Liver (tissue), 9 donors: ENCODE measurements around the gene KBTBD7. TPM values are rescaled to one million over a fixed set of nuclear protein-coding genes. Genes with fewer than 3 reads are reported as not detected.

Experiments used
- DNase-seq: peaks from one replicate; pipeline ENCODE4 v3.0.0-alpha.2; 2017; ENCODE audit warnings: low spot score
- H3K27ac ChIP-seq, 2 donors: one replicate each; pipeline ENCODE4 v1.7.0; 2013; ENCODE audit warnings: inconsistent platforms in 2 of 2, low read length in 2 of 2, control low read depth in 1 of 2, low read depth in 1 of 2, mild to moderate bottlenecking in 1 of 2
- H3K27me3 ChIP-seq, 4 donors: one replicate each; pipeline versions ENCODE4 v1.6.1 to v1.7.0; 2013; ENCODE audit warnings: low read length in 3 of 4, inconsistent platforms in 1 of 4, mild to moderate bottlenecking in 1 of 4, moderate library complexity in 1 of 4; ENCODE audit not compliant: control insufficient read depth in 4 of 4, insufficient read depth in 4 of 4
- H3K36me3 ChIP-seq, 4 donors: one replicate each; pipeline versions ENCODE4 v1.6.1 to v1.7.0; 2013; ENCODE audit warnings: low read length in 3 of 4, mild to moderate bottlenecking in 3 of 4, low read depth in 1 of 4, moderate library complexity in 1 of 4; ENCODE audit not compliant: control insufficient read depth in 4 of 4, insufficient read depth in 3 of 4
- H3K4me1 ChIP-seq, 4 donors: one replicate each; pipeline versions ENCODE4 v1.6.1 to v1.7.0; 2013; ENCODE audit warnings: low read length in 3 of 4, mild to moderate bottlenecking in 3 of 4, moderate library complexity in 1 of 4; ENCODE audit not compliant: control insufficient read depth in 4 of 4, insufficient read depth in 4 of 4
- H3K4me3 ChIP-seq, 3 donors: one replicate each; pipeline versions ENCODE4 v1.6.1 to v1.7.0; 2013; ENCODE audit warnings: low read length in 3 of 3, control low read depth in 1 of 3, low read depth in 1 of 3, mild to moderate bottlenecking in 1 of 3
- H3K9ac ChIP-seq, 2 donors: one replicate each; pipeline ENCODE4 v1.7.0; 2013; ENCODE audit warnings: low read length in 2 of 2, mild to moderate bottlenecking in 2 of 2, moderate library complexity in 2 of 2, control low read depth in 1 of 2, low read depth in 1 of 2
- H3K9me3 ChIP-seq, 4 donors: one replicate each; pipeline versions ENCODE4 v1.6.1 to v1.7.0; 2013; ENCODE audit warnings: low read length in 3 of 4; ENCODE audit not compliant: control insufficient read depth in 4 of 4
- CTCF ChIP-seq: fragments of 150-350 bp; IDR thresholded peaks from 2 replicates; pipeline ENCODE4 v1.5.1; 2017; ENCODE audit warnings: improper control_type of control experiment, low read depth, low read length; ENCODE audit not compliant: missing input control
- EGR1 ChIP-seq, 2 donors: IDR thresholded peaks; 2 replicates each; pipeline ENCODE4 v1.6.1; 2016 to 2018; ENCODE audit warnings: antibody characterized with exemption in 2 of 2, low read depth in 2 of 2
- FOXA1 ChIP-seq: IDR thresholded peaks from 2 replicates; pipeline ENCODE4 v1.6.1; 2016; ENCODE audit warnings: antibody characterized with exemption
- FOXA2 ChIP-seq: IDR thresholded peaks from 2 replicates; pipeline ENCODE4 v1.6.1; 2016; ENCODE audit warnings: antibody characterized with exemption
- GABPA ChIP-seq, 2 donors: IDR thresholded peaks in 1 of 2; conservative IDR thresholded peaks in 1 of 2; 2 replicates each; pipeline ENCODE4 v1.6.1; 2016; ENCODE audit warnings: antibody characterized with exemption in 2 of 2, mild to moderate bottlenecking in 1 of 2, moderate library complexity in 1 of 2
- HNF4A ChIP-seq, 2 donors: conservative IDR thresholded peaks; 2 replicates each; pipeline ENCODE4 v1.6.1; 2016; ENCODE audit warnings: antibody characterized with exemption in 2 of 2, mild to moderate bottlenecking in 2 of 2
- HNF4G ChIP-seq: IDR thresholded peaks from 2 replicates; pipeline ENCODE4 v1.6.1; 2016; ENCODE audit warnings: antibody characterized with exemption
- JUND ChIP-seq, 2 donors: IDR thresholded peaks; 2 replicates each; pipeline ENCODE4 v1.6.1; 2016; ENCODE audit warnings: antibody characterized with exemption in 2 of 2
- NR2F2 ChIP-seq: IDR thresholded peaks from 2 replicates; pipeline ENCODE4 v1.6.1; 2016; ENCODE audit warnings: antibody characterized with exemption
- RAD21 ChIP-seq, 2 donors: IDR thresholded peaks; 2 replicates each; pipeline ENCODE4 v1.6.1; 2016; ENCODE audit warnings: antibody characterized with exemption in 2 of 2, mild to moderate bottlenecking in 2 of 2
- RXRA ChIP-seq, 2 donors: IDR thresholded peaks; 2 replicates each; pipeline ENCODE4 v1.6.1; 2017 to 2018; ENCODE audit warnings: antibody characterized with exemption in 2 of 2, mild to moderate bottlenecking in 1 of 2
- SP1 ChIP-seq: IDR thresholded peaks from 2 replicates; pipeline ENCODE4 v1.6.1; 2018; ENCODE audit warnings: antibody characterized with exemption, mild to moderate bottlenecking
- TAF1 ChIP-seq: conservative IDR thresholded peaks from 2 replicates; pipeline ENCODE4 v1.6.1; 2016; ENCODE audit warnings: antibody characterized with exemption, mild to moderate bottlenecking
- YY1 ChIP-seq: IDR thresholded peaks from 2 replicates; pipeline ENCODE4 v1.6.1; 2016; ENCODE audit warnings: antibody characterized with exemption, mild to moderate bottlenecking
- ZBTB33 ChIP-seq: IDR thresholded peaks from 2 replicates; pipeline ENCODE4 v1.6.1; 2016; ENCODE audit warnings: antibody characterized with exemption
- WGBS: extraction: QIAGEN DNeasy Blood & Tissue Kit; methylation state at CpG from one replicate; pipeline ENCODE4 v1.1.7; 2013; 5-methylcytosine and 5-hydroxymethylcytosine counted together
- polyA plus RNA-seq, 2 donors: library from polyadenylated mRNA; stranded (reverse) in 1 of 2; unstranded in 1 of 2; fragments of 200-250 nt in 1 of 2; fragments of >200 nt in 1 of 2; fragmentation: Nextera tagmentation in 1 of 2; extraction: Ambion mirVana in 1 of 2; gene quantifications; one replicate each; pipeline versions ENCODE4 v1.2.1 to v1.2.3, GENCODE V29; 2013 to 2015
- total RNA-seq, 2 donors: library from RNA; depleted of rRNA; stranded (reverse); fragments of >200 nt; gene quantifications; one replicate each; pipeline ENCODE4 v1.2.3, GENCODE V29; 2014
- TF ChIP-seq, protein P1 (sequence below): IDR thresholded peaks from 2 replicates; pipeline ENCODE4 v1.6.1; 2016; ENCODE audit warnings: antibody characterized with exemption
- TF ChIP-seq, protein P2 (sequence below): IDR thresholded peaks from 2 replicates; pipeline ENCODE4 v1.6.1; 2016; ENCODE audit warnings: antibody characterized with exemption, mild to moderate bottlenecking
- TF ChIP-seq, protein P3 (sequence below): IDR thresholded peaks from 2 replicates; pipeline ENCODE4 v1.6.1; 2016; ENCODE audit warnings: antibody characterized with exemption
- donor health status: healthy.
- donor health status: healthy.
- donor health status: healthy.
- donor health status: healthy.
- donor health status: healthy.

KBTBD7 gene
- total and polyA plus RNA-seq, 4 donors, result 3.3 to 10.1 (median 6.9) TPM

DNA sequence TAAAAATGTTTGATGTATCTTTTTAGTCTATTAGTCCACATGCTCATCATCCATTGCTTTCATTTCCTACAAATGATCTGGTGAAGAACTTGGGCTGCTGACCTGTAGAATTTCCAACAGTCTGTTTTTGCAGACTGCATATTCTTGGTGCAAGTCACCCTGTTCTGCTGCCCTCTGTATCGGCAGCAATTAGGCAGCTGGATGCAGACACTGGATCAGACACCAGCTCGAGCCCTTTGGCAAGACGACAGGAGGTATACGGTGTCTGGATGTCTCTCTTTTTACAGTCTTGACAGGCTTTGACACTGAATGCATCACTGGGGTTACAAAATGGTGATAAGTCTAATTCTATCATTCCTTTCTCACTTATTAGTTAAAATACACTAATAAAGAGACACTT, 47.3 kb upstream of the KBTBD7 start:
- TF ChIP-seq HNF4G (no peak), HNF4A (conservative IDR thresholded peaks at IDR 0.05) (no peak), ZBTB33 (no peak), RAD21 (IDR thresholded peaks at IDR 0.05) (no peak), RXRA (IDR thresholded peaks at IDR 0.05) (no peak), FOXA1 (no peak), CTCF (no peak), JUND (IDR thresholded peaks at IDR 0.05) (no peak)
- TF ChIP-seq, protein P1, sequence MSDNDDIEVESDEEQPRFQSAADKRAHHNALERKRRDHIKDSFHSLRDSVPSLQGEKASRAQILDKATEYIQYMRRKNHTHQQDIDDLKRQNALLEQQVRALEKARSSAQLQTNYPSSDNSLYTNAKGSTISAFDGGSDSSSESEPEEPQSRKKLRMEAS, result no peak
- Histone ChIP-seq H3K4me1 (no peaks in the 10 kb centered on the region), H3K4me3 (no peak overlapping the region), H3K27ac (no peak overlapping the region), H3K9me3 (no peaks in the 10 kb centered on the region), H3K9ac (no peak overlapping the region), H3K27me3 (no peaks in the 10 kb centered on the region), H3K36me3 (peaks cover 0 to 10% (median 5%) of the 10 kb centered on the region in 4 donors)
- WGBS, result 89% methylated on average over 4 of the region's 4 CpGs
- no peak for DNase-seq

DNA sequence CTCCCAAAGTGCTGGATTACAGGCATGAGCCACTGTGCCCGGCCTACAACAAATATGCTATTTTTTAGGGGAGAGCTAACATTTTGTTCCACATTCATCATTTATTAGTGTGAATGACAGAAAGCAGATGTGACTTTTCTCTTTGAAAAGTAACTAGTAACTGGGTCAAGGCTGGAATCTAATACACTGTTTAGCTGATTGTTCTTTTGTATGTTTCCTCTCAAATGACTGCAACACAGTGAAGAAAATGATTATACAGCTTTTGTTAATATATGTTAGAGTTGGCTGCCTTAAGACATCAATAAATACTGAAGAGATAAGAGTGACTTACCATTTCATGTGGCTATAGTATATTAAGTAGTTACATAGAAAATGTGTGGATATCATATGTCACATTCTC, 42.0 kb upstream of the KBTBD7 start:
- DNase-seq, result no peak
- Histone ChIP-seq H3K9ac (no peak overlapping the region), H3K4me3 (no peak overlapping the region), H3K27me3 (no peaks in the 10 kb centered on the region), H3K9me3 (no peaks in the 10 kb centered on the region), H3K27ac (no peak overlapping the region), H3K4me1 (peaks cover 1 to 9% (median 7%) of the 10 kb centered on the region in 4 donors), H3K36me3 (peaks cover 3 to 18% (median 5%) of the 10 kb centered on the region in 4 donors)
- TF ChIP-seq, protein P2, sequence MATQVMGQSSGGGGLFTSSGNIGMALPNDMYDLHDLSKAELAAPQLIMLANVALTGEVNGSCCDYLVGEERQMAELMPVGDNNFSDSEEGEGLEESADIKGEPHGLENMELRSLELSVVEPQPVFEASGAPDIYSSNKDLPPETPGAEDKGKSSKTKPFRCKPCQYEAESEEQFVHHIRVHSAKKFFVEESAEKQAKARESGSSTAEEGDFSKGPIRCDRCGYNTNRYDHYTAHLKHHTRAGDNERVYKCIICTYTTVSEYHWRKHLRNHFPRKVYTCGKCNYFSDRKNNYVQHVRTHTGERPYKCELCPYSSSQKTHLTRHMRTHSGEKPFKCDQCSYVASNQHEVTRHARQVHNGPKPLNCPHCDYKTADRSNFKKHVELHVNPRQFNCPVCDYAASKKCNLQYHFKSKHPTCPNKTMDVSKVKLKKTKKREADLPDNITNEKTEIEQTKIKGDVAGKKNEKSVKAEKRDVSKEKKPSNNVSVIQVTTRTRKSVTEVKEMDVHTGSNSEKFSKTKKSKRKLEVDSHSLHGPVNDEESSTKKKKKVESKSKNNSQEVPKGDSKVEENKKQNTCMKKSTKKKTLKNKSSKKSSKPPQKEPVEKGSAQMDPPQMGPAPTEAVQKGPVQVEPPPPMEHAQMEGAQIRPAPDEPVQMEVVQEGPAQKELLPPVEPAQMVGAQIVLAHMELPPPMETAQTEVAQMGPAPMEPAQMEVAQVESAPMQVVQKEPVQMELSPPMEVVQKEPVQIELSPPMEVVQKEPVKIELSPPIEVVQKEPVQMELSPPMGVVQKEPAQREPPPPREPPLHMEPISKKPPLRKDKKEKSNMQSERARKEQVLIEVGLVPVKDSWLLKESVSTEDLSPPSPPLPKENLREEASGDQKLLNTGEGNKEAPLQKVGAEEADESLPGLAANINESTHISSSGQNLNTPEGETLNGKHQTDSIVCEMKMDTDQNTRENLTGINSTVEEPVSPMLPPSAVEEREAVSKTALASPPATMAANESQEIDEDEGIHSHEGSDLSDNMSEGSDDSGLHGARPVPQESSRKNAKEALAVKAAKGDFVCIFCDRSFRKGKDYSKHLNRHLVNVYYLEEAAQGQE, result no peak
- TF ChIP-seq FOXA1 (no peak), ZBTB33 (no peak), CTCF (no peak), JUND (IDR thresholded peaks at IDR 0.05) (no peak), YY1 (no peak), TAF1 (no peak), NR2F2 (no peak), RXRA (IDR thresholded peaks at IDR 0.05) (no peak), EGR1 (IDR thresholded peaks at IDR 0.05; ENCODE audit: low read depth in 2 of 2) (no peak), GABPA (IDR thresholded peaks at IDR 0.05 in 1 of 2, conservative IDR thresholded peaks at IDR 0.05 in 1 of 2) (no peak), HNF4G (no peak), RAD21 (IDR thresholded peaks at IDR 0.05) (no peak), HNF4A (conservative IDR thresholded peaks at IDR 0.05) (no peak), SP1 (no peak), FOXA2 (no peak)
- TF ChIP-seq, protein P3, sequence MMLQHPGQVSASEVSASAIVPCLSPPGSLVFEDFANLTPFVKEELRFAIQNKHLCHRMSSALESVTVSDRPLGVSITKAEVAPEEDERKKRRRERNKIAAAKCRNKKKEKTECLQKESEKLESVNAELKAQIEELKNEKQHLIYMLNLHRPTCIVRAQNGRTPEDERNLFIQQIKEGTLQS, result no peak
- TF ChIP-seq, protein P1, result no peak
- 94% methylated on average over 1 of the region's 1 CpG for WGBS
